GM23338 (cell line): Measurements from ENCODE around the gene MAPK11. TPM values are rescaled to one million over a fixed set of nuclear protein-coding genes. Genes with fewer than 3 reads are reported as not detected.

Experiments
- ATAC-seq: fragments of 200-7000 bp; cut with Tn5 transposase; 3 replicates; pipeline ENCODE4 v1.9.1; 2020
- DNase-seq: peaks from one replicate; pipeline ENCODE4 v3.0.0-alpha.2; 2015; ENCODE audit warnings: low spot score
- H2AFZ ChIP-seq: fragments of 200-600 bp; sonication (generic); 2 replicates; pipeline ENCODE4 v1.8.0; 2016; ENCODE audit warnings: antibody characterized with exemption, mild to moderate bottlenecking, moderate library complexity
- H3F3A ChIP-seq: fragments of 200-600 bp; sonication (generic); replicated peaks from 2 replicates; pipeline ENCODE4 v1.8.0; 2017; ENCODE audit warnings: antibody characterized with exemption, mixed run types, low read depth
- H3K27ac ChIP-seq: fragments of 200-600 bp; sonication (generic); 2 replicates; pipeline ENCODE4 v1.6.1; 2016; ENCODE audit warnings: low read depth
- H3K27me3 ChIP-seq: fragments of 200-600 bp; sonication (generic); 2 replicates; pipeline ENCODE4 v1.8.0; 2016; ENCODE audit warnings: mild to moderate bottlenecking, mixed run types, moderate library complexity; ENCODE audit not compliant: insufficient read depth
- H3K36me3 ChIP-seq: fragments of 200-600 bp; sonication (generic); 2 replicates; pipeline ENCODE4 v1.8.0; 2016; ENCODE audit warnings: mild to moderate bottlenecking; ENCODE audit not compliant: insufficient read depth
- H3K4me1 ChIP-seq: fragments of 200-600 bp; sonication (generic); 2 replicates; pipeline ENCODE4 v1.8.0; 2016; ENCODE audit warnings: mild to moderate bottlenecking, moderate library complexity; ENCODE audit not compliant: insufficient read depth
- H3K4me2 ChIP-seq: fragments of 200-600 bp; sonication (generic); 2 replicates; pipeline ENCODE4 v1.7.1; 2017; ENCODE audit warnings: mixed run types
- H3K4me3 ChIP-seq: fragments of 200-600 bp; sonication (generic); 2 replicates; pipeline ENCODE4 v1.6.1; 2016; ENCODE audit warnings: mixed run types
- H3K79me2 ChIP-seq: fragments of 200-600 bp; sonication (generic); replicated peaks from 2 replicates; pipeline ENCODE4 v1.8.0; 2017; ENCODE audit warnings: mild to moderate bottlenecking; ENCODE audit not compliant: insufficient read depth
- H3K9me2 ChIP-seq: fragments of 200-600 bp; sonication (generic); 2 replicates; pipeline ENCODE4 v1.8.0; 2017; ENCODE audit not compliant: insufficient read depth
- H4K20me1 ChIP-seq: fragments of 200-600 bp; sonication (generic); replicated peaks from 2 replicates; pipeline ENCODE4 v1.8.0; 2017; ENCODE audit warnings: mild to moderate bottlenecking; ENCODE audit not compliant: insufficient read depth
- H3K27ac Mint-ChIP-seq: 2 replicates; pipeline ENCODE4 v1.8.0; 2020; ENCODE audit warnings: inconsistent platforms, mild to moderate bottlenecking, moderate library complexity, mixed read lengths
- H3K27me3 Mint-ChIP-seq: 3 replicates; pipeline ENCODE4 v1.8.0; 2022; ENCODE audit warnings: low read depth, mild to moderate bottlenecking, moderate library complexity, mixed read lengths, inconsistent platforms; ENCODE audit not compliant: insufficient read depth, poor library complexity
- H3K36me3 Mint-ChIP-seq: 3 replicates; pipeline ENCODE4 v1.8.0; 2021; ENCODE audit warnings: low read depth, mild to moderate bottlenecking, inconsistent platforms, moderate library complexity, mixed read lengths
- H3K4me1 Mint-ChIP-seq: 3 replicates; pipeline ENCODE4 v1.8.0; 2020; ENCODE audit warnings: mild to moderate bottlenecking, inconsistent platforms, mixed read lengths
- H3K4me3 Mint-ChIP-seq: 3 replicates; pipeline ENCODE4 v1.8.0; 2021; ENCODE audit warnings: moderate library complexity, mild to moderate bottlenecking, inconsistent platforms, mixed read lengths
- H3K9me3 Mint-ChIP-seq: 3 replicates; pipeline ENCODE4 v1.8.0; 2020; ENCODE audit warnings: moderate library complexity, mild to moderate bottlenecking, inconsistent platforms, mixed read lengths
- CREB1 ChIP-seq: fragments of 250-450 bp; sonication (Bioruptor Pico); IDR thresholded peaks from 2 replicates; pipeline ENCODE4 v1.5.0; 2020; ENCODE audit warnings: low read depth, mild to moderate bottlenecking, moderate library complexity
- ETS1 ChIP-seq: IDR thresholded peaks from 2 replicates; pipeline ENCODE4 v1.6.1; 2016; ENCODE audit warnings: antibody characterized with exemption
- POLR2AphosphoS5 ChIP-seq: IDR thresholded peaks from 2 replicates; pipeline ENCODE4 v1.6.1; 2016; ENCODE audit warnings: antibody characterized with exemption, low read depth
- STAT1 ChIP-seq: IDR thresholded peaks from one replicate; pipeline ENCODE4 v1.6.1; 2016; ENCODE audit warnings: antibody characterized with exemption; ENCODE audit not compliant: unreplicated experiment
- polyA plus RNA-seq: library from polyadenylated mRNA; unstranded; fragments of >200 nt; fragmentation: Nextera tagmentation; extraction: Ambion mirVana; gene quantifications from 2 replicates; pipeline ENCODE4 v1.2.1, GENCODE V29; 2016
- total RNA-seq: library from RNA; depleted of rRNA; stranded (reverse); fragments of >200 nt; shearing (Covaris generic); gene quantifications from 2 replicates; pipeline ENCODE4 v1.2.3, GENCODE V29; 2014
- TF ChIP-seq, protein P1 (sequence below): fragments of 250-450 bp; sonication (Bioruptor Pico); IDR thresholded peaks from 2 replicates; pipeline ENCODE4 v1.5.0; 2020; ENCODE audit warnings: mild to moderate bottlenecking, moderate library complexity
- TF ChIP-seq, protein P2 (sequence below): IDR thresholded peaks from one replicate; pipeline ENCODE4 v1.6.1; 2018; ENCODE audit warnings: antibody characterized with exemption; ENCODE audit not compliant: unreplicated experiment

MAPK11 gene
- total and polyA plus RNA-seq, 2 experiments from 2014 or later = 0.34 to 1.9 TPM

- TF ChIP-seq, protein P1, sequence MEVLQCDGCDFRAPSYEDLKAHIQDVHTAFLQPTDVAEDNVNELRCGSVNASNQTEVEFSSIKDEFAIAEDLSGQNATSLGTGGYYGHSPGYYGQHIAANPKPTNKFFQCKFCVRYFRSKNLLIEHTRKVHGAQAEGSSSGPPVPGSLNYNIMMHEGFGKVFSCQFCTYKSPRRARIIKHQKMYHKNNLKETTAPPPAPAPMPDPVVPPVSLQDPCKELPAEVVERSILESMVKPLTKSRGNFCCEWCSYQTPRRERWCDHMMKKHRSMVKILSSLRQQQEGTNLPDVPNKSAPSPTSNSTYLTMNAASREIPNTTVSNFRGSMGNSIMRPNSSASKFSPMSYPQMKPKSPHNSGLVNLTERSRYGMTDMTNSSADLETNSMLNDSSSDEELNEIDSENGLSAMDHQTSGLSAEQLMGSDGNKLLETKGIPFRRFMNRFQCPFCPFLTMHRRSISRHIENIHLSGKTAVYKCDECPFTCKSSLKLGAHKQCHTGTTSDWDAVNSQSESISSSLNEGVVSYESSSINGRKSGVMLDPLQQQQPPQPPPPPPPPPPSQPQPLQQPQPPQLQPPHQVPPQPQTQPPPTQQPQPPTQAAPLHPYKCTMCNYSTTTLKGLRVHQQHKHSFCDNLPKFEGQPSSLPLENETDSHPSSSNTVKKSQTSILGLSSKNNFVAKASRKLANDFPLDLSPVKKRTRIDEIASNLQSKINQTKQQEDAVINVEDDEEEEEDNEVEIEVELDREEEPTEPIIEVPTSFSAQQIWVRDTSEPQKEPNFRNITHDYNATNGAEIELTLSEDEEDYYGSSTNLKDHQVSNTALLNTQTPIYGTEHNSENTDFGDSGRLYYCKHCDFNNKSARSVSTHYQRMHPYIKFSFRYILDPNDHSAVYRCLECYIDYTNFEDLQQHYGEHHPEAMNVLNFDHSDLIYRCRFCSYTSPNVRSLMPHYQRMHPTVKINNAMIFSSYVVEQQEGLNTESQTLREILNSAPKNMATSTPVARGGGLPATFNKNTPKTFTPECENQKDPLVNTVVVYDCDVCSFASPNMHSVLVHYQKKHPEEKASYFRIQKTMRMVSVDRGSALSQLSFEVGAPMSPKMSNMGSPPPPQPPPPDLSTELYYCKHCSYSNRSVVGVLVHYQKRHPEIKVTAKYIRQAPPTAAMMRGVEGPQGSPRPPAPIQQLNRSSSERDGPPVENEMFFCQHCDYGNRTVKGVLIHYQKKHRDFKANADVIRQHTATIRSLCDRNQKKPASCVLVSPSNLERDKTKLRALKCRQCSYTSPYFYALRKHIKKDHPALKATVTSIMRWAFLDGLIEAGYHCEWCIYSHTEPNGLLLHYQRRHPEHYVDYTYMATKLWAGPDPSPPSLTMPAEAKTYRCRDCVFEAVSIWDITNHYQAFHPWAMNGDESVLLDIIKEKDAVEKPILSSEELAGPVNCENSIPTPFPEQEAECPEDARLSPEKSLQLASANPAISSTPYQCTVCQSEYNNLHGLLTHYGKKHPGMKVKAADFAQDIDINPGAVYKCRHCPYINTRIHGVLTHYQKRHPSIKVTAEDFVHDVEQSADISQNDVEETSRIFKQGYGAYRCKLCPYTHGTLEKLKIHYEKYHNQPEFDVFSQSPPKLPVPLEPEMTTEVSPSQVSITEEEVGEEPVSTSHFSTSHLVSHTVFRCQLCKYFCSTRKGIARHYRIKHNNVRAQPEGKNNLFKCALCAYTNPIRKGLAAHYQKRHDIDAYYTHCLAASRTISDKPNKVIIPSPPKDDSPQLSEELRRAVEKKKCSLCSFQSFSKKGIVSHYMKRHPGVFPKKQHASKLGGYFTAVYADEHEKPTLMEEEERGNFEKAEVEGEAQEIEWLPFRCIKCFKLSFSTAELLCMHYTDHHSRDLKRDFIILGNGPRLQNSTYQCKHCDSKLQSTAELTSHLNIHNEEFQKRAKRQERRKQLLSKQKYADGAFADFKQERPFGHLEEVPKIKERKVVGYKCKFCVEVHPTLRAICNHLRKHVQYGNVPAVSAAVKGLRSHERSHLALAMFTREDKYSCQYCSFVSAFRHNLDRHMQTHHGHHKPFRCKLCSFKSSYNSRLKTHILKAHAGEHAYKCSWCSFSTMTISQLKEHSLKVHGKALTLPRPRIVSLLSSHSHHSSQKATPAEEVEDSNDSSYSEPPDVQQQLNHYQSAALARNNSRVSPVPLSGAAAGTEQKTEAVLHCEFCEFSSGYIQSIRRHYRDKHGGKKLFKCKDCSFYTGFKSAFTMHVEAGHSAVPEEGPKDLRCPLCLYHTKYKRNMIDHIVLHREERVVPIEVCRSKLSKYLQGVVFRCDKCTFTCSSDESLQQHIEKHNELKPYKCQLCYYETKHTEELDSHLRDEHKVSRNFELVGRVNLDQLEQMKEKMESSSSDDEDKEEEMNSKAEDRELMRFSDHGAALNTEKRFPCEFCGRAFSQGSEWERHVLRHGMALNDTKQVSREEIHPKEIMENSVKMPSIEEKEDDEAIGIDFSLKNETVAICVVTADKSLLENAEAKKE (CRISPR knock-in tag) = no peak
- TF ChIP-seq CREB1 (CRISPR knock-in tag) = peak; percentile 99
- peak; percentile 94 for TF ChIP-seq POLR2AphosphoS5
- TF ChIP-seq STAT1 = no peak
Measured at GRCh38 chr22:50244420-50245213, 25.6 kb downstream of the MAPK11 start, which contains the start of gene TUBGCP6 (continued).

DNA sequence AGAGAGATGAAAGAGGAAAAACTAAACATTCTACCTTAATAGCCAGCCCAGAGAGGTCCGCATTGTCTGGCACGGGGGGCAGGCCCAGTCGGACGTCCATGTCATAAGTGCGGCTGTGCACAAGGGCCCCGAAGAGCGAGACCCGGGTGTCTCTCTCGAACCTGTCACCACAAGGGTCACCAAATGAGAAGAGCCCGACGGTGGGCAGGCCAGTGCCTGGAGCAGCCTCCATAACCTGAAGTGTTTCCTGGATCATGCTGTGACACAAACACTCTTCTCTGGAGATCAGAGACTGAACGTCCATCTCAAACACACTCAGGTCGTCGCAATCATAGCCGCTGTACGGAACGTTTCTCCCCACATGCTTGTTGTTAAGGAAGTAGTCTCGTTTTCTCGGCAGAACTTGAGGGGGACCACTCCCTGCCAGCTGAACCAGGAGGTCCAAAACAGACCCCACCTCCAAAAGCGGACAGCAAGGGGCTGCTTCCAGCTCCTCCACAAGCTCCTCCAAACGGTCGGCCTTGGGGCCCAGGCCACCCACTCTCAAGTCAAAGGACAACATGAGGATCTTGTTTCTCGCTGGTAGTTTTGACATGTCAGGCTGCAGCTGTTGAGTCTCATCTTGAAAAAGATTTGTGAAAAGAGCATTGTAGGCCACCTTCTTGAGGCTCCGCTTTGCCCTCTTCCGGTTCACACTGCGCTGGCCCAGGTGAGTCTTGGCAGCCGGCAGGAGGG, 26.3 kb downstream of the MAPK11 start:
- Mint-ChIP-seq H3K4me3 (peak overlapping the region; percentile 92), H3K4me1 (peaks cover 21% of the 10 kb centered on the region; the same call in 2 of the 3 replicates), H3K36me3 (peaks cover 11% of the 10 kb centered on the region; the same call in 2 of the 3 replicates), H3K9me3 (no peaks in the 10 kb centered on the region), H3K27ac (no peak overlapping the region), H3K27me3 (peaks cover 8% of the 10 kb centered on the region)
- DNase-seq (no peak), ATAC-seq (peak; percentile 7; the same call in 1 of the 3 replicates)
- peaks cover 12% of the 10 kb centered on the region for H3K4me1 ChIP-seq
- H3K27ac ChIP-seq = no peak overlapping the region
- H3K79me2 ChIP-seq = peaks cover 40% of the 10 kb centered on the region
- peaks cover 6% of the 10 kb centered on the region; the same call in 1 of the 2 replicates for H4K20me1 ChIP-seq
- peaks cover 2% of the 10 kb centered on the region; the same call in 1 of the 2 replicates for H3F3A ChIP-seq
- peak overlapping the region; percentile 97 for H3K4me2 ChIP-seq
- peak overlapping the region; percentile 99; the same call in 1 of the 2 replicates for H2AFZ ChIP-seq
- H3K36me3 ChIP-seq = no peaks in the 10 kb centered on the region
- no peaks in the 10 kb centered on the region for H3K27me3 ChIP-seq
- H3K4me3 ChIP-seq = peak overlapping the region; percentile 99
- H3K9me2 ChIP-seq = no peaks in the 10 kb centered on the region
- TF ChIP-seq CREB1 (CRISPR knock-in tag) (no peak), POLR2AphosphoS5 (no peak), ETS1 (no peak)
- TF ChIP-seq, protein P2, sequence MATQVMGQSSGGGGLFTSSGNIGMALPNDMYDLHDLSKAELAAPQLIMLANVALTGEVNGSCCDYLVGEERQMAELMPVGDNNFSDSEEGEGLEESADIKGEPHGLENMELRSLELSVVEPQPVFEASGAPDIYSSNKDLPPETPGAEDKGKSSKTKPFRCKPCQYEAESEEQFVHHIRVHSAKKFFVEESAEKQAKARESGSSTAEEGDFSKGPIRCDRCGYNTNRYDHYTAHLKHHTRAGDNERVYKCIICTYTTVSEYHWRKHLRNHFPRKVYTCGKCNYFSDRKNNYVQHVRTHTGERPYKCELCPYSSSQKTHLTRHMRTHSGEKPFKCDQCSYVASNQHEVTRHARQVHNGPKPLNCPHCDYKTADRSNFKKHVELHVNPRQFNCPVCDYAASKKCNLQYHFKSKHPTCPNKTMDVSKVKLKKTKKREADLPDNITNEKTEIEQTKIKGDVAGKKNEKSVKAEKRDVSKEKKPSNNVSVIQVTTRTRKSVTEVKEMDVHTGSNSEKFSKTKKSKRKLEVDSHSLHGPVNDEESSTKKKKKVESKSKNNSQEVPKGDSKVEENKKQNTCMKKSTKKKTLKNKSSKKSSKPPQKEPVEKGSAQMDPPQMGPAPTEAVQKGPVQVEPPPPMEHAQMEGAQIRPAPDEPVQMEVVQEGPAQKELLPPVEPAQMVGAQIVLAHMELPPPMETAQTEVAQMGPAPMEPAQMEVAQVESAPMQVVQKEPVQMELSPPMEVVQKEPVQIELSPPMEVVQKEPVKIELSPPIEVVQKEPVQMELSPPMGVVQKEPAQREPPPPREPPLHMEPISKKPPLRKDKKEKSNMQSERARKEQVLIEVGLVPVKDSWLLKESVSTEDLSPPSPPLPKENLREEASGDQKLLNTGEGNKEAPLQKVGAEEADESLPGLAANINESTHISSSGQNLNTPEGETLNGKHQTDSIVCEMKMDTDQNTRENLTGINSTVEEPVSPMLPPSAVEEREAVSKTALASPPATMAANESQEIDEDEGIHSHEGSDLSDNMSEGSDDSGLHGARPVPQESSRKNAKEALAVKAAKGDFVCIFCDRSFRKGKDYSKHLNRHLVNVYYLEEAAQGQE = no peak
